ENCODE measurements around the gene CHST4. TPM values are rescaled to one million over a fixed set of nuclear protein-coding genes. Genes with fewer than 3 reads are reported as not detected.
"Not testable (repeated sequence)": the region's sequence is repeated elsewhere in the genome, so short reads cannot be mapped to it uniquely, and the experiment has no call there.

Gene CHST4
- polyA plus RNA-seq, 3 donors = not detected

DNA sequence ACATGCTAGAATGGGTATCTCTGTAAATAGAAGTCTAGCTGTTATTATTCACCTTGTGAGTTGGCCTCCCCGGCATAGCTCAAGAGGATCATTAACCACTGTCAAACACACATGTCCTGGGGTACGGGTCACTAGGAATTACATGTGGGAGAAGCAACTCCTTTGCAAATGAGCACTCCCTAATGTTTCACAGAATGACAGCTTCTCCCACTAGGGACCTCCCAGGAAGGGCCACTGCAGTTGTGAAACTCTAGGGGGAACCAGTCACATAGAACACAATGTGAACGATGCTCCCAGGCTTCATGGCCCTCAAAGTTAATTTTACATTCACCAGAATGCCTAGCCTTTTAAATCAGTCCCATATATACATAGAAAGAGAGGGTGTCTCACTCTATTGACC is 24.7 kb upstream of the CHST4 start:
- no CpG with 5 or more reads among the region's 3 CpGs for WGBS (ENCODE audit: insufficient coverage)
- Histone ChIP-seq H3K4me3 (replicated peaks in 1 of 3; ENCODE audit: low read depth in 2 of 3, low read length in 3 of 3) (no peak overlapping the region), H3K79me2 (ENCODE audit: insufficient read depth, low read length) (no peaks in the 10 kb centered on the region), H3K4me1 (ENCODE audit: control insufficient read depth in 1 of 2, insufficient read depth in 2 of 2, low read length in 2 of 2) (no peaks in the 10 kb centered on the region), H3K9ac (ENCODE audit: insufficient read depth, low read length, poor library complexity, severe bottlenecking) (no peak overlapping the region), H3K27ac (ENCODE audit: low read depth in 1 of 2, low read length in 2 of 2) (no peak overlapping the region), H2AFZ (ENCODE audit: insufficient read depth, low read depth, low read length, poor library complexity, severe bottlenecking) (no peak overlapping the region), H4K20me1 (ENCODE audit: insufficient read depth, low read length) (no peaks in the 10 kb centered on the region), H3K27me3 (ENCODE audit: control insufficient read depth in 2 of 2, insufficient read depth in 2 of 2, low read length in 2 of 2) (no peaks in the 10 kb centered on the region), H3K36me3 (replicated peaks in 1 of 2; ENCODE audit: control insufficient read depth in 1 of 2, insufficient read depth in 2 of 2, low read length in 2 of 2) (no peaks in the 10 kb centered on the region), H3K9me3 (replicated peaks in 1 of 2; ENCODE audit: control insufficient read depth in 1 of 2, insufficient read depth in 1 of 2, low read length in 2 of 2) (no peaks in the 10 kb centered on the region), H3K4me2 (replicated peaks; ENCODE audit: extremely low read depth, low read length, poor library complexity, severe bottlenecking) (no peak overlapping the region)
- no peak for DNase-seq
- no peaks in the 10 kb centered on the region for H3K4me1 Mint-ChIP-seq
- H3K27ac Mint-ChIP-seq = no peak overlapping the region
- intact Hi-C loops (cut with micrococcal nuclease) = no loop called here
- no peak overlapping the region for H3K4me3 Mint-ChIP-seq
- no peaks in the 10 kb centered on the region for H3K36me3 Mint-ChIP-seq
- H3K9me3 Mint-ChIP-seq = no peaks in the 10 kb centered on the region
- TF ChIP-seq, protein P1, sequence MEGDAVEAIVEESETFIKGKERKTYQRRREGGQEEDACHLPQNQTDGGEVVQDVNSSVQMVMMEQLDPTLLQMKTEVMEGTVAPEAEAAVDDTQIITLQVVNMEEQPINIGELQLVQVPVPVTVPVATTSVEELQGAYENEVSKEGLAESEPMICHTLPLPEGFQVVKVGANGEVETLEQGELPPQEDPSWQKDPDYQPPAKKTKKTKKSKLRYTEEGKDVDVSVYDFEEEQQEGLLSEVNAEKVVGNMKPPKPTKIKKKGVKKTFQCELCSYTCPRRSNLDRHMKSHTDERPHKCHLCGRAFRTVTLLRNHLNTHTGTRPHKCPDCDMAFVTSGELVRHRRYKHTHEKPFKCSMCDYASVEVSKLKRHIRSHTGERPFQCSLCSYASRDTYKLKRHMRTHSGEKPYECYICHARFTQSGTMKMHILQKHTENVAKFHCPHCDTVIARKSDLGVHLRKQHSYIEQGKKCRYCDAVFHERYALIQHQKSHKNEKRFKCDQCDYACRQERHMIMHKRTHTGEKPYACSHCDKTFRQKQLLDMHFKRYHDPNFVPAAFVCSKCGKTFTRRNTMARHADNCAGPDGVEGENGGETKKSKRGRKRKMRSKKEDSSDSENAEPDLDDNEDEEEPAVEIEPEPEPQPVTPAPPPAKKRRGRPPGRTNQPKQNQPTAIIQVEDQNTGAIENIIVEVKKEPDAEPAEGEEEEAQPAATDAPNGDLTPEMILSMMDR (IDR thresholded peaks at IDR 0.05) = no peak
- H3K27me3 Mint-ChIP-seq (ENCODE audit: low read depth in 3 of 3) = peaks cover 2 to 8% (median 5%) of the 10 kb centered on the region in 3 donors

DNA sequence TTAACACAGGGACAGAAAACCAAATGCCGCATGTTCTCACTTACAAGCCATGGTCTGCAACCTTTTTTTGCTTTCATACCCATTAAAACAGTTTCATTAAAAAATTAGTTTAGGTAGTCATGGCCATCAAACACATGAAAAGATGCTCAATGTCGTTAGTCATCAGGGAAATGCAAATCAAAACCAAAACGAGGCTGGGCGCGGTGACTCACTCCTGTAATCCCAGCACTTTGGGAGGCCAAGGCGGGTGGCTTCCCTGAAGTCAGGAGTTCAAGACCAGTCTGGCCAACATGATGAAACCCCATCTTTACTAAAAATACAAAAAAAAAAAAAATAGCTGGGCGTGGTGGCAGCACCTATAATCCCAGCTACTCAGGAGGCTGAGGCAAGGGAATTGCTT is 22.2 kb upstream of the CHST4 start:
- H3K9me3 Mint-ChIP-seq; H3K4me3 Mint-ChIP-seq; DNase-seq; H3K4me1 ChIP-seq (ENCODE audit: control insufficient read depth in 1 of 2, insufficient read depth in 2 of 2, low read length in 2 of 2); H3K79me2 ChIP-seq (ENCODE audit: insufficient read depth, low read length); H3K27ac Mint-ChIP-seq; H3K4me2 ChIP-seq (replicated peaks; ENCODE audit: extremely low read depth, low read length, poor library complexity, severe bottlenecking); H3K36me3 Mint-ChIP-seq; H2AFZ ChIP-seq (ENCODE audit: insufficient read depth, low read depth, low read length, poor library complexity, severe bottlenecking); H3K9me3 ChIP-seq (replicated peaks in 1 of 2; ENCODE audit: control insufficient read depth in 1 of 2, insufficient read depth in 1 of 2, low read length in 2 of 2); H4K20me1 ChIP-seq (ENCODE audit: insufficient read depth, low read length); H3K27ac ChIP-seq (ENCODE audit: low read depth in 1 of 2, low read length in 2 of 2); H3K4me3 ChIP-seq (replicated peaks in 1 of 3; ENCODE audit: low read depth in 2 of 3, low read length in 3 of 3); H3K4me1 Mint-ChIP-seq; intact Hi-C loops (cut with micrococcal nuclease); H3K9ac ChIP-seq (ENCODE audit: insufficient read depth, low read length, poor library complexity, severe bottlenecking); H3K27me3 ChIP-seq (ENCODE audit: control insufficient read depth in 2 of 2, insufficient read depth in 2 of 2, low read length in 2 of 2); H3K36me3 ChIP-seq (replicated peaks in 1 of 2; ENCODE audit: control insufficient read depth in 1 of 2, insufficient read depth in 2 of 2, low read length in 2 of 2): not testable (repeated sequence)
- H3K27me3 Mint-ChIP-seq (ENCODE audit: low read depth in 3 of 3) = peaks cover 2 to 16% (median 6%) of the 10 kb centered on the region in 3 donors
- WGBS (ENCODE audit: insufficient coverage) = 79% methylated on average over 4 of the region's 7 CpGs

Measured in CD14-positive monocyte (primary cell).